Body of pancreas (tissue), 4 donors: ENCODE data around the gene CSF3.

Experiments used
- CTCF ChIP-seq, 7 experiments: fragments of 450-650 bp in 4 of 7; fragments of 200-600 bp in 3 of 7; sonication (generic) in 3 of 7; IDR thresholded peaks; one replicate each; pipeline ENCODE4 v1.5.1; 2016 to 2019; ENCODE audit warnings: antibody characterized with exemption in 7 of 7
- POLR2A ChIP-seq, 3 donors: fragments of 450-650 bp; IDR thresholded peaks; one replicate each; pipeline ENCODE4 v1.6.1; 2016; ENCODE audit warnings: antibody characterized with exemption in 3 of 3, mild to moderate bottlenecking in 2 of 3

- no peak for TF ChIP-seq CTCF (IDR thresholded peaks at IDR 0.05)
- no peak for TF ChIP-seq POLR2A (IDR thresholded peaks at IDR 0.05)
Measured at GRCh38 chr17:40063901-40064531, 48.8 kb downstream of the CSF3 start.
